Activated T-cell treated with anti-CD3 and anti-CD28 coated beads for 4 hours (primary cell): Measurements from ENCODE around the gene BANF2.

Source experiments
- DNase-seq: peaks from one replicate; pipeline ENCODE4 v3.0.0-alpha.2; 2020

The BANF2 gene

DNA sequence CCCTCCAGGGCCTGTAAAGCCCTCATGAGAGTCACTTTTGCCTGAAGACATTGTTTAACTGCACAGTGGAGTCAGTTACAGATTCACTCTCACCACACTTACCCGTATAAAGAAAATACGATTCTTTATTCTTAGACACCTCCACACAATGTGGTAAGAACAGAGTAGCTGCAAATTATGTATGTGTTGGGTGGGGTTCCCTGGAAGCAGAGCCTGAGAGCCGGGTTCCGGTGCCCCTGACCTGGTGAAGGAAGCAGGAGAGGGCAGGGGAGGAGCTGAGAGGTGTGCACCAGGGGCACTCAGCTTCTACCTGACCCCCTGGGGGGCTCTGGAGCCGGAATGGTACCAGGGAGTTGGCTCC lies 11.5 kb downstream of the BANF2 start:
- DNase-seq = no peak

DNA sequence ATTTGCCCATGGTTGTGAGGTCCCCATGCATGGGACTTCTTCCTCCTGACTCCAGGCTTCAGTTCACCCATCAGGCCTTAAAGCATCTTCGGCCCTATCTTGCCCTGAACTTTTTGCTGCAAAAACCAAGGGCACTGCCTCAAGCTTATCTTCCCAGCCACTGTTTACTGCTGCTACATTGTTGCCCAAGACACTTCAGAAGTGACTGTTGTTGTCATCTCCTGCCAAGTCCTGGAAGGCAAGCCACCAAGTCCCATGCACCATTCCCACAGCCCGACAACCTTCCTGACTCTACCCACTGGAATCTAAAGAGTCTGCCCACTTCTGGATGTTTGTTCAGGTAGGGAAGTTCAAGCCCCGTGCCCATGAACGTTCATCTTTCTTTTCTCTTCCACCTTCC lies 12.4 kb downstream of the BANF2 start:
- DNase-seq = no peak

DNA sequence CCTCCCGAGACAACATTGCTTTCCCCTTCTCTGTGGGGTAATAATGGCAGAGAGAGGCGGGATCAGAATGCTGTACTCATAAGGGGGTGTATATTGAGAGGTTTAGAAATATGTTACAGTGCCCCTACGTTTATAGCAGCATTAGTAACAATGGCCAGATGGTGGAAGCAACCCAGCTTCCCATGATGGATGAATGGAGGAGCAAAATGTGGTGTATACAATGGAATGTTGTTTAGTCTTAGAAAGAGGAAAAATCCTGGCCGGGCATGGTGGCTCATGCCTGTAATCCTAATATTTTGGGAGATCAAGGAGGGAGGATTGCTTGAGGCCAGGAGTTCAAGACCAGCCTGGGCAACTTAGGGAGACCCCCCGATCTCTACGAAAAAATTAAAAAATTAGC lies 12.9 kb downstream of the BANF2 start:
- DNase-seq = no peak

DNA sequence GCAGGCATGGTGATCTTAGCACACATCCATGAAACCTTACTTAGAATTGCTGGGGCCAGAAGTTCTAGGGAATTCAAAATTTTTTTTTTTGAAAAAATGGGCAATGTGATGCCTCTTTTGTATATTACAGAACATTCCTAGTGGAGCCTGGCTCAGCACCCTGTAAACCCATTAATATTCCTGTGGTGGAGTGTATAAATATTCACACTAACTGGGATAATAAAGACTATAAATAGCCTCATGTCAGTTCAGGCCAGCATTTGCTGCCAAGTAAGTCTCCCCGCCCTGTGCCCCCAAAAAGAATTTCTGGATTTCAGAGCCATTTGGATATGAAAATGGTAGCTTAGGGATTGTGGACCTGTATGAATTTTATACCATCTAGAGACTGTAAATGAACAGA lies 14.8 kb downstream of the BANF2 start:
- no peak for DNase-seq

DNA sequence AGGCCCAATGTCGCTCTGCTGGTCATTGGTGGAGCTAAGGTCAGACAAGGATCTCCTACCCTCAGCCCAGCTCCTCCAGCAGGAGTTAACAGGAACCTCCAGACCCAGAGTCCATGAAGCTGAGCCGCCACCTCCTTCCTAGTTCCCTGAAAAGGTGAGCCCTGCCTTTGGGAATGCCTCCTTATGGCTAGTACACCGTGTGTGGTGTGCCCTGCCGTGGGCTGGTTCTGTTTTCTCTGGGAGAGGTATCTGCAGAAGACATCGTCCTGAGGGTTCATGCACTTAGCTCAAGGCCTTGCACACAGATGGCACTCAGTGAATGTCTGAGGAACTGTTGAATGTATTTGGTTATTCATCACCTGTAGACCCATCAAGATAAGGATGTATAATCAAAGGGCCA lies 15.3 kb downstream of the BANF2 start:
- DNase-seq = no peak

DNA sequence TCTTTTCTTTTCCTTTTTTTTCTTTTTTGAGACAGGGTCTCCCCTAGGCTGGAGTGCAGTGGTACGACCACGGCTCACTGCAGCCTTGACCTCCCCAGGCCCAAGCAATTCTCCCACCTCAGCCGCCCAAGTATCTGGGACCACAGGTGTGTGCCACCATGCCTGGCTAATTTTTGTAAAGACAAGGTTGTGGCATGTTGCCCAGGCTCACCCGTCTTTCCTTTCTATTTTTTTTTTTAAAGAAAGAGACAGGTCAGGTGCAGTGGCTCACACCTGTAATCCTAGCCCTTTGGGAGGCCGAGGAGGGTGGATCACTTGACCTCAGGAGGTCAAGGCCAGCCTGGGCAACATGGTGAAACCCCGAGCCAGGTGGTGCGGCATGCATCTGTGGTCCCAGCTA lies 16.6 kb downstream of the BANF2 start:
- DNase-seq = no peak

DNA sequence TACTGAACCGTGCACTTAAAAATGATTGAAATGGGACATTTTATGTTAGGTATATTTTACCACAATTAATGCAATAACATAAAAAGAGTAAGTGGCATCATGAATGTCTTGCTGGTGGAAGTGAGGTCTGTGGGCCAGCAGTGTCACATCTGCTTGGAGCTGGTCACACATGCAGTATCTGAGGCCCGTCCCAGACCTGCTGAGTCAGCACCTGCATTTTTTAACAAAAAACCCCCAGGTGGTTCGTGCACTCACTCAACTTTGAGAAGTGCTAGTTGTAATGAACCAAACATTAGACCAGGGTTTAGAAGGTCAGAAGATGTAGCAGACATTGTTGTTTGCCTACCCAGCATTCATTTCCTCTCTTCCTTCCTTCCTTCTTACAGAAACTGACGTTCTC lies 21.0 kb downstream of the BANF2 start:
- DNase-seq = no peak

DNA sequence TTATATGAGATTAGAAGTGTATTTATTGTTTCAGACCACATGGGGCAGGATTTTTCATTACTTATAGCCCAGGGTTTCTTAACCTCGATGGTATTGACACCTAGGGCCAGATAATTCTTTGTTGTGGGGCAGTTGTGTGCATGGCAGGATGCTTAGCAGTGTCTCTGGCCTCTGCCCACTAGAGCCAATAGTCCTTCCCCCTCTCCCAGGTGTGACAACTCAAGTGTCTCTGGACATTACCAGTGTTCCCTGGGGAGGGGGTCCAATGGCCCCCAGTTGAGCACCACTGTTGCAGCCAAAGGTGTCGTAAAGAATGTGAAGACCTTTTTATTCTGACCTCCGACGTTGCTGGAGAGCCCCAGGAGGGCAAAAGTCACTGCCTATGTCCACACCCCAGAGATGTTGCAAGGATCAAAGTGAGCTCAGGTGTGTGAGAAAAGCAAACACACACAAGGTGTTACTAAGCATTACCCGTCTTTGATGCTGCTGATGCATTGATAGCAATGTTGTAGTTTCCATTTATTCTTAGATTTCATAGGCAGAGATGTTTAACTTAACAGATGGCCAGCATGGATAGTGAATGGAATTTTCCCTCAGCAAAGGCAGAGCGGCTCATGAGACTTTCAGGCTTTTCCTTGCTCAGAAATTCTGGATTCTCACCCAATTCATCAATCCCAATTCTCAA lies 22.2 kb downstream of the BANF2 start:
- no peak for DNase-seq

DNA sequence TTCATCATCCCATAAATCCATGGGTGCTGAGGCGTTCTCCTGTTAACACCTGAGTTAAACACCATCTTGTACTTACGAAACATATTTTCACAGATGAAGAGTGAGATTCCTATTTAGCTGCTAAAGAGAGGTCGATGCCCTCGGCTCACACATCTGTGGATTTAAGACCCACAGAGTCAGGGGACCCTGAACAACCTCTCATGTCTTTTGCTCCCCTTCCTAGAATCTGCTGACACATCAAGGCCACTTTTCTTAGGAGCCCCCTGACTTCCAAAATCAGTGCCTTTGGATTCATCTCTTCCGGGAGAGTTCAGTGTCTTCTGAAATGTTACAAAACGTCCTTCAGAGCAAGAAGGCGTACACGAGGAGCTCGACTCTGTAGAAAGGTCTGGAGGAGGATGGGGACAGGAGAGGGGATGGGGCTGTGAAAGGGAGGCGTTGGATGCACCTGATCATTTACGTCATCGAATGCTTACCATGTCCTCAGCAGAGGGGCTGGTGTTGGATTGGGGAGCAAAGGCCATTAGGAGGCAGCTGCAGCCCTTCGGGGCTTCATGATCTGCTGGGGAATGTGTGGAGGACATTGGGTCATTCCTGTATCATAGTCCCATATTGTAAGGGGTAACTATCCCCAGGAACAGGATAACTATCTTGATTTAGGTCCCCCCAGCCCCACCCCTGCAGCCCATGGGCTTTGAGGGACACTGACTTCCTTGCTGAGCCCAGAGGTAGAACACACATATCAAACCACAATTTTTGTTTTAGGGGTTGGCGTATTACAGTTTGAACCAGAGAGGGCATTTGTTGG lies 22.9 kb downstream of the BANF2 start:
- no peak for DNase-seq

DNA sequence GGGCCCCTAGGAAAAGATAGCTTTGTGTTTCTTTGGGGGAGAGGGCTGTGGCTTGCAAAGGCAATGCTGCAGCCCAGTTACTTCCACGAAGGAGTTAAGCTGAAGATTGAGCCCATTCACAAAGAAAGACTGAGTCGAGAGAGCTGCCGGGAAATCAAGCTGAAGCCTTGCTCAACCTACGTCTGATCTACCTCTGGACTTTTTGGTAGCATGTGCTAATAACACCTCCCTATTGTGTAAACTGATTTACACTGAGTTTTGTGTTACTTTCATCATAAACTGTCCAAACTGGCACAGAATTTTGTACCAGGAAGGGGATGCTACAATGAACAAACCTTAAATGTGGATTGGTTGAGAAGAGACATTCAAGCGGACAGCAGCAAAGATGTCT lies 23.5 kb downstream of the BANF2 start:
- no peak for DNase-seq

DNA sequence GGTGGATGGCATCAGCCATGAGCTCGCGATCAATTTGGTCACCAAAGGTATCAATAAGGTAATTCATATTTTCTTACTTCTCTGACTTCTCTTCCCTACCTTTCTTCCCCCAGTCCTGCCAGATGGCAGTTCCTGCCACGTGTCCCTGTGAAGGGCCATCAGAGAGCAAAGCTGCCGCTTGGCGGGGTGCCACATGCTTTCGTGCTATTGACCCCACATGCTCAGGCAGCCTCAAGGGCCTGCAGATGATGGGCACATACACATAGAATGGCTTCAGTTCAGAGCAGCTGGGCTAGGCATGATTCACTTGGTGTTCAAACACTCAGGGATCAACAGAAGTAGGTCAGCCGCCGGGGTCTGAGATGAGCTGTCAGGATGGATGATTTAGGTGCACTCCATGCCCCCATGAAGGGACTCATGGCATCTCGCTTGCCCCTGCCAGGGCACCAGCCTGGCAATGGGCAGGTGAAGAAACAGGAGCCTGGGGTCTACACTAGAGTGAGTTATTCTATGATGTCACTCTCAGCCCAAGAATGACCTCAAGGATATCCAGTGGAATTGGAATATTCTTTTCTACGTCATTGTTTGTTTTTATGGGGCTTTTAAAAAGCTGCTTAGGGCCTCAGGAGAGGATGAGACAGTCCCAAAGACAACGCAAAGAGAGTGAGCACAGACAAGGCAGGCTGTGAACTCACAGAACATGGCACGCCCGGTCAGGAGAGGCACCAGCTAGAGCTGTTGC lies 25.5 kb downstream of the BANF2 start:
- DNase-seq = no peak

DNA sequence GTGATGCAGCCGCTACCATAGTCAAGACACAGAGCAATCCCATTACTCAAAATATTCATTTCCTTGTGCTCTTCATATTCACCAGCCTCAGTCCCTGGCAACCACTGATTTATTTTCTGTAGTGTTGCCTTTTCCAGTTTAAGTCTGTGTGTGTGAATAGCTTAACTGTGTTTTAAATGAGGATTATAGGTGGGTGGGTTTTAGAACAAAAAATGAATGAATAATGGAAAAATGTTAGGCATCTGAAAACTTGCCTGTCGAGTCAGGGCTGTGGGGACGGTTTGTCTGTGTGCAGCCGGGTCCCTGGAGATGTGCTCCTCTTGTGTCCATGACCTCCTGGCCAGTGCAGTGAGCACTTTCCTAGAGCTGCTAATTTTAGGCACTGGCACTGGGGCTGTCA lies 27.1 kb downstream of the BANF2 start:
- DNase-seq = no peak

DNA sequence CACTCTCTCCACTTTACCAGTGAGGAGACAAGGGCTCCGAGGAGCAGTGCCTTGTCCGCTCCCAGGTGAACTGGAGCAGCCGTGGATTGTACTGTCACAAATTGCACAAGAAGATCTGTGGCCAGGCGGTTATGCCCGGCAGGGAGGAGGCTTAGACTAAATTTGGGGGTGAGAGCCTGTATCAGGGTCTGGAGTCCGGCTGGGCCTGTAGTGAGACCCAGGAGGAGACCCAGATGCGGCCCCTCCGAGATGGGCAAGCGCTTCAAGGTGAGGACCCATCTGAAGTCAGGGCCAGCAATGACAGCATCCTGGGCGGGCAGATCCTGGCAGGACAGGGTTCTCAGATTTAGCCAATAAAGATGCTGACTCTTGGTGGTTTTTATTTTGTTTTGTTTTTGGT lies 27.6 kb downstream of the BANF2 start:
- DNase-seq = no peak

DNA sequence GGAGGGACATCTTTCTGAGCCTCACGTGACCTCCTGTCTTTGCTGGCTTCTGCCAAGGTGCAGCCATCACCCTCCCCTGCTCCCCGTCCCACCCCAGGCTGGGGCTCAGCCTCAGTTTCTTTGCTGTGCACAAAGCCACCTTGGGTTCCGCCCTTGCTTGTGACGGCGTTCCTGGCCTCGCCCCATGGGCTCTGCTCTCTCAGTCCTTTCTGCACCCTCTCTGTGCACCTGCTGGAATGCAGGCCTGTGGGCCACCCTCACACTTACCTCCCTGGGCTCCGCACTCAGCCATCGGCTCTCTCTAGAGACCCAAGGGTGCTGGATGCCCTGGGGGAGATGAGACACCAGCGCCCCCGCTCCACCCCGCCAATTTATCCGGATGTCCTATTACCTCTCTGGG lies 28.3 kb downstream of the BANF2 start:
- no peak for DNase-seq

DNA sequence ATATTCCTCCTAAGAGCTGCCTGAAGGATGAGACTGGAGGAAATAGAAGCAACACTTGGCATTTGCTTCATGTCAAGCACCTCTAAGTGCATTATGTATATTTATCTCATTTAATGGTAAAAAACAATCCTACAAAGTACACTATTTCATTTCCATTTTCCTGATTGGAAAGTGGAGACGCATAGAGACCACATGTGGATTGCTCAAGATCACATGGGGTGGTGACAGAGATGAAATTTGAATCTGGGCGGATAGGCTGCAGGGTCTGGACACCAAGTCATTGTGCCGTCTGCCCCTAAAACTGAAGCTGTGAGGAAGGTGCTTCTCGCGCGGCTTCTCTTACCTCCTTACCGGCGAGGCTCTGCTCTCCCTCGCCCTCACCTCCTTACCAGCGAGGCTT lies 30.3 kb downstream of the BANF2 start:
- DNase-seq = no peak

DNA sequence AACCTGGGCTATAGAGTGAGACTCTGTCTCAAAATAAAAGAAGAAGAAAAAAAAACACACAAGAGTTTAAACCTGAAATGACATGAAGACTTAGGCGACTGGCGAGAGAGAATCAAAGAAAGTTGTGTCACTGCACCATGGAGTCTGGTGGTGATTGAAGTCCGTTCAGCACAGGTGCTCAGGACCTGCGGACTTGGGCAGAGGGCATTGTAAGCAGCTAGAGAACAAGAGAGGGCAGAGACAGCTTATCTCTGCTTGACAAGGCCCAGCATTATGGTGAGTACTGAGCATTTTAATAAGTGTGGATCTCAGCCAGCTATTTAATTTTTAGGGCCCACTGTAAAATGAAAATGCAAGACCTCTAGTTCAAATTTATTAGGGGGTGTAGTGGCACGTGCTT lies 31.5 kb downstream of the BANF2 start:
- no peak for DNase-seq

DNA sequence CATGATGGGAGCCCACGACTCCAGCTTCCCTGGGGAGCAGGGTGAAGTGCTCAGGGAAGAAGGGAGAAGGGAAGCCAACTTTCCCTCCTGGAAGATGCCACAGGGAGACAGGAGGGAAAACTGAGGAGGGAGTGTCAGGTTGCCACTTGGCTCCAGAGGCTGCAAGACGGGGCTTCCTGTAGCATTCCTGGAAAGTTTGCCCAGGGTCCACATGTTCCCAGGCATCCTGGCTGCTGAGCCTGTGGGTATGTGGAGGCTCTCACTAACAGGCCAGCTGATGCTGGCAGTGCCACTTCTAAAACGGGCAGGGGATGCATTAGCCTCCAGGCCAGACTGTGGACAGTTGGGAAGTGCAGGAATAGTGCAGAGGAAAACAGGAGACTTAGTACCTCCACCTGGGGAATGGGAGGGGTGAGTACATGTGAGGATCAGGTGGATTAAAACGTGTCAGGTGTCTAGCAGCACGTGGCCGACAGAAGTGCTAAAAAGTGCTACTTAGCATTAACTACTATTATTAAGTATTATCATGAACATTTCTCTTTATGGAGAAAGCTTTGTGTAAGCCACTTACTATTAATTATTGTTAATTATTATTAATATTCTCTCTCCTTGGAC lies 33.2 kb downstream of the BANF2 start:
- DNase-seq = no peak

DNA sequence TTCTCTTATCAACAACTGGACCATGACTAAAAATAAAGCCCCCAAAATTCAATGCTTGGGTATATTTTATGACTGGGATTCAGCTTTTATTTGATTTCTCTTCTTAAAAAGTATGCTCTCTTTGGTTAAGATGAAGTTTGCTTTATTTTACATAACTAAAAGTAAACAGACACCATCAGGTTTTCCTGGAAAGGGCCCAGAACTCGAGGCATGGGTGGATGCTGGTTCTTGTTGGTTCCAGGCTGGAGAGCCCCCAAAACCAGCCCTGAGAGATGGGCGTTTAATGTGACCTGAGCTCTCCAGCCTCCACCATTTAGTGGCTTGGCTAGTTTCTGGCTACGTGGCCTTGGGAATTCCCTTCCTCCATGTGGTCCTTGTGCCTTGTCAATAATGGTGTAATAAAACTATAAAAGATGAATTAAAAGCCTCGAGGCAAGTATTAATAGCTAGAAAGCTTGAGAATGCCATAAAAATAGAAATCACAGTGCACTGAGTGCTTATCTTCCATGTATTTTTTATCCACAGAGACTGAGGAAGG lies 34.1 kb downstream of the BANF2 start:
- DNase-seq = no peak

DNA sequence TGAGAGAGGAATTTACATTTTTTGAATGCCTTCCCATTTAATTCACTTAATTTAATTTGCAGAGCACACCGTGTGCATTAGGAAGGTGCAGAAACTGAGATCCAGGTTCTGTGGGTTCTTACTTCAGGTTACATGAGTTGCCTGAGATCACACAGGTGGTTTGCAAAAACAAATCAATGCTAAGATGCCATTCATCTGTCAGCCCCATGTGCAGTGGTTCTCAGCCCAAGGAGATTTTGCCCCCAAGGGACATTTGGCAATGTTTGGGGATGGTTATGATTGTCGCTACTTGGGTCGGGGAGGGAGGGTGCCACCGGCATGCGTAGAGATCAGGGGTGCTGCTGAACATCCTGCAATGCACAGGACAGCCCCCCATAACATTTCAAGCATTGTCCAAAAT lies 34.6 kb downstream of the BANF2 start:
- no peak for DNase-seq

DNA sequence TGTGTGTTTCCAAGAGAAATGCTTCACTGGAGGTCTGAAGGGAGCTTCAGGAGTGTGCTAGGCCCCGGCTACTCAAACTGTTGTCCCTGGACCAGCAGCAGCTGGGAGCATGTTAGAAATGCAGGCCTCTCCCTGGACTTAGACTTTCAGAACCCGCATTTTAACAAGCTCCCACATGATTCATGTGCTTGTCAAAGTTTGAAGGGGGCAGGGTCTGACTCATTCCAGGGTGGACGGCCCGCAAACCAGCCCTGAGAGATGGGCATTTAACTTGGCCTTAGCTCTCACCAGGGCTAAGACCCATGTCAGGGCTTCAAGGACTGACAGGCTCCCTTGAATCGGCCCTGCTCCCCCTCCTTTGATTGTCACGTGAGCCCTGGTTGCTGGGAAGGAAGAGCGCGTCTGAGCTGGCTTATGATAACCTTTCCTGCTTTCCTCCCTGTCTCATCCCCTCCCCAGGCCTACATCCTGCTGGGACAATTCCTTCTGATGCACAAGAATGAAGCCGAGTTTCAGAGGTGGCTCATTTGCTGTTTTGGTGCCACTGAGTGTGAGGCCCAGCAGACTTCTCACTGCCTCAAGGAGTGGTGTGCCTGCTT lies 35.5 kb downstream of the BANF2 start:
- no peak for DNase-seq

DNA sequence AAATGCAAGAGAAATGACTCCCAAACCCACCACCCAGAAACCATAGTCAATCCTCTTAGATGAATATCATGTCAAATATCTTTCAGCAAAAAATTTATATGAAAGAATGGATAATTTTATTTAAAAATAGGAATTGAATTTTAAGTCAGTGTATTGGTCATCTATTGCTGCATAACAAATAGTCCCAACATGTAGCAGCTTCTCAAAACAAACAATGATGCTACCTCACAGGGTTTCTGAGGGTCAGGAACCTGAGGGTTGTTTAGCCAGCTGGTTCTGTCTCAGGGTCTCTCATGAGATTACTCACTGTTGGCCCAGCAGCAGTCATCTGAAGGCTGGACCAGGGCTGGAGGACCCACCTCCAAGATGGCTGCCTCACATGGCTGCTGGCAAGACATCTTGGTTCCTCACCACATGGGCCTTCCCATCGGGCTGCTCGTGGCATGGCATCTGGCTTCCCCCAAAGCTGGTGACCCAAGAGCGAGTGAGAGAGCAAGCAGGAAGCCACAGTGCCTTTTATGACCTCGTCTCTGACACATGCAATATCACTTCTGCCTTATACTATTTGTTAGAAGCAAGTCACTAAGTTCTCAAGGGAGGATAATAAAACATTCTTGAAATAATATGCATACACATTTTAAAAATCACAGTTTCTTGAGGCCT lies 36.3 kb downstream of the BANF2 start:
- no peak for DNase-seq

DNA sequence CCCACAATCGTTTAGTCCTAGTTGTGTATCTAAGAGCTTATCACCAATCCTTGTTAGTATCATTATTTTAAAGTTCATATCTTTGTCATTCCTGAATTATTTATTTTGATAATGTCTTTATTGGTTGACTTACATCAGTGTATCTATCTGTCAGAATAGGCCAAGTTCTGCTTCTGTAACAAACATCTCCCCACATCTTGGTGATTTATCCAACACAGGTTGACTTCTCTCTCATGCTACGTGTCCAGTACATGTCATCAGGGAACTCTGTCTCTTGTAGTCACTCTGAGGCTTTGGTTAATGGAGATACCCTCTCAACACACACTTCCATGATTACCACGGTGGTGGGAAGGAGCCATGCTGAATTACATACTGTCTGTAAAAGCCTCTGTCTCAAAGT lies 38.4 kb downstream of the BANF2 start:
- no peak for DNase-seq

DNA sequence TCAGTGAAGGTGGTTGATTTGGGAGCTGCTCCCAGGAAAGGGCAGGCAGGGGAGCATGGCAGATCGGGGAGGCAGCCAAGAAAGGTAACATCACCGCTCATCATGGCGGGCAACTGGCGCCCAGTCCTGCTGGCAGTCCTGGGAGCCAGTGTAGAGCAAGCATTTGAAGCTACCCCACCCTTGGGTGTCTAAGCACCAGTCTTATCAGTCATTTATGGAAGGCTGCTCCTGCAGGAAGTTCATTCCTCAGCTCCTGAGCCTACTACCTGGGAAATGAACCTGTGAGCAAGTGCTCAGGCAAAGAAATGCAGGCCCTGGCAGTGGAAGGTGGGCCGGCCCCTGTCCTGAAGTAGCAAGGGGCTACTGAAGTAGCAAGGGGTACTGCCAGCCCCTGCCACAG lies 41.5 kb downstream of the BANF2 start:
- no peak for DNase-seq
